GM18505 (cell line): Measurements from ENCODE around the gene DMRTB1.

Experiments
- ATAC-seq: cut with Tn5 transposase; IDR thresholded peaks from one replicate; pipeline ENCODE4 v1.9.1; 2021; ENCODE audit not compliant: unreplicated experiment
- POLR2A ChIP-seq: IDR thresholded peaks from 4 replicates; pipeline ENCODE4 v1.6.1; 2011; ENCODE audit warnings: borderline replicate concordance; ENCODE audit not compliant: insufficient read depth, insufficient read length; ENCODE audit errors: extremely low read depth

DMRTB1 gene

GRCh38 chr1:53446051-53446450 lies 13.1 kb upstream of the DMRTB1 start:
- TF ChIP-seq POLR2A: no peak
- no peak for ATAC-seq

- no peak for ATAC-seq
- TF ChIP-seq POLR2A: no peak
Observed at GRCh38 chr1:53447413-53447812, 11.8 kb upstream of the DMRTB1 start.

GRCh38 chr1:53448241-53448841 lies 10.9 kb upstream of the DMRTB1 start:
- no peak for ATAC-seq
- TF ChIP-seq POLR2A: no peak

GRCh38 chr1:53449021-53449420 lies 10.2 kb upstream of the DMRTB1 start:
- no peak for ATAC-seq

GRCh38 chr1:53449693-53450092 lies 9.5 kb upstream of the DMRTB1 start:
- ATAC-seq: no peak
- TF ChIP-seq POLR2A: no peak

More at GRCh38 chr1:53449021-53449420, 10.2 kb upstream of the DMRTB1 start:
- no peak for TF ChIP-seq POLR2A

- no peak for ATAC-seq
- no peak for TF ChIP-seq POLR2A
Observed at GRCh38 chr1:53450225-53450624, 9.0 kb upstream of the DMRTB1 start.

- TF ChIP-seq POLR2A: no peak
- no peak for ATAC-seq
Observed at GRCh38 chr1:53454019-53454418, 5.2 kb upstream of the DMRTB1 start.

GRCh38 chr1:53455364-53455991 lies 3.7 kb upstream of the DMRTB1 start:
- ATAC-seq: no peak
- TF ChIP-seq POLR2A: no peak

GRCh38 chr1:53458634-53459033 lies 565 bp upstream of the DMRTB1 start:
- TF ChIP-seq POLR2A: no peak
- ATAC-seq: no peak

- TF ChIP-seq POLR2A: no peak
Observed at GRCh38 chr1:53460211-53460634, 1.0 kb downstream of the DMRTB1 start.

GRCh38 chr1:53460666-53461322 lies 1.6 kb downstream of the DMRTB1 start:
- no peak for TF ChIP-seq POLR2A
- ATAC-seq: no peak

More at GRCh38 chr1:53460211-53460634, 1.0 kb downstream of the DMRTB1 start:
- no peak for ATAC-seq

- TF ChIP-seq POLR2A: no peak
- ATAC-seq: no peak
Observed at GRCh38 chr1:53461323-53462044, 2.3 kb downstream of the DMRTB1 start.

GRCh38 chr1:53462193-53462592 lies 3.0 kb downstream of the DMRTB1 start:
- ATAC-seq: no peak
- TF ChIP-seq POLR2A: no peak
